HFF-Myc (cell line): ENCODE measurements around the gene RSPH9.

Experiments used
- DNase-seq: peaks from one replicate; pipeline ENCODE4 v3.0.0-alpha.2; 2011; ENCODE audit warnings: low read depth; ENCODE audit errors: extremely low read depth
- H3K4me3 ChIP-seq: replicated peaks from 2 replicates; pipeline ENCODE4 v1.5.1; 2011; ENCODE audit warnings: low read depth, mild to moderate bottlenecking, control low read depth, low read length
- TF ChIP-seq, protein P1 (sequence below): IDR thresholded peaks from 2 replicates; pipeline ENCODE4 v1.5.1; 2012; ENCODE audit warnings: mild to moderate bottlenecking, low read depth, low read length, control low read depth; ENCODE audit errors: missing control alignments

Gene RSPH9

DNA sequence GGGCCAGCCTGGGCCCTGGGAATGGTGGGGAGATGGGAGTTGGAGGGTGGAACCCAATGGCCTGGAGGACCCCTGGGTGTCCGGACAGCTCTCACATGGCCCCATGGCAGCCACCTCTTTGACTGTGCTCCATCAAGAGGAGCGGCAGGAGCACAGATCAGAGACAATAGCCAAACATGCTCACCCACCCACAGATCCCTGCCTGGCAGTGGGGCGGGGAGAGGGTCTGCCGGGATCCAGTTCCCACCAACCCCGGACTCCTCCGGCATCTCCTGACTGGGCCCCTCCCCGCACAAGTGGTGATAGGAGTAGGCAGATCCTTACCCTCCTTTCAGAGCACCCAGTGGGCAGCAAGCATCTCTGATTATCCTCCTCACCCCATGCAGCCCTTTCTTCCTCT lies 74.7 kb downstream of the RSPH9 start:
- DNase-seq: no peak
- no peak overlapping the region for H3K4me3 ChIP-seq
- TF ChIP-seq, protein P1, sequence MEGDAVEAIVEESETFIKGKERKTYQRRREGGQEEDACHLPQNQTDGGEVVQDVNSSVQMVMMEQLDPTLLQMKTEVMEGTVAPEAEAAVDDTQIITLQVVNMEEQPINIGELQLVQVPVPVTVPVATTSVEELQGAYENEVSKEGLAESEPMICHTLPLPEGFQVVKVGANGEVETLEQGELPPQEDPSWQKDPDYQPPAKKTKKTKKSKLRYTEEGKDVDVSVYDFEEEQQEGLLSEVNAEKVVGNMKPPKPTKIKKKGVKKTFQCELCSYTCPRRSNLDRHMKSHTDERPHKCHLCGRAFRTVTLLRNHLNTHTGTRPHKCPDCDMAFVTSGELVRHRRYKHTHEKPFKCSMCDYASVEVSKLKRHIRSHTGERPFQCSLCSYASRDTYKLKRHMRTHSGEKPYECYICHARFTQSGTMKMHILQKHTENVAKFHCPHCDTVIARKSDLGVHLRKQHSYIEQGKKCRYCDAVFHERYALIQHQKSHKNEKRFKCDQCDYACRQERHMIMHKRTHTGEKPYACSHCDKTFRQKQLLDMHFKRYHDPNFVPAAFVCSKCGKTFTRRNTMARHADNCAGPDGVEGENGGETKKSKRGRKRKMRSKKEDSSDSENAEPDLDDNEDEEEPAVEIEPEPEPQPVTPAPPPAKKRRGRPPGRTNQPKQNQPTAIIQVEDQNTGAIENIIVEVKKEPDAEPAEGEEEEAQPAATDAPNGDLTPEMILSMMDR: no peak

DNA sequence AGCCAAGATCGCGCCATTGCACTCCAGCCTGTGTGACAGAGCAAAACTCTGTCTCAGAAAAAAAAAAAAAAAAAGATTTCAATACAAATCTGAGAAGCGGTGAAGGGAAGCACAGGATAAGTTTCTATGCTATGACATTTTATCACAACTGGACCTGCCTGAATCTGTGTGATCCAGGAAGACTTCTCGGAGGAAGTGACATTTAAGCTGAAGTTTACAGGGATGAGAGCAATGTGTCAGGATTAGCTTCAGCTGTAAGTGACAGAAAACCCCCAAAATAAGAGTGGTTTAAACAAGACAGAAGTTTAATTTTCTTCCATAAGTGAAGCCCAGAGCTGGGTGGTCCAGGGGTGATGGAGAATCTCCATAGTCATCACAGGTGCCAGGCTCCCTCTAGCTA lies 76.2 kb downstream of the RSPH9 start:
- DNase-seq: no peak
- TF ChIP-seq, protein P1: no peak
- H3K4me3 ChIP-seq: no peak overlapping the region
